ENCODE data around the gene TBC1D7. TPM values are rescaled to one million over a fixed set of nuclear protein-coding genes. Genes with fewer than 3 reads are reported as not detected.

Gene TBC1D7
- total RNA-seq, 1 experiment from 2014 or later = 29.2 TPM

DNA sequence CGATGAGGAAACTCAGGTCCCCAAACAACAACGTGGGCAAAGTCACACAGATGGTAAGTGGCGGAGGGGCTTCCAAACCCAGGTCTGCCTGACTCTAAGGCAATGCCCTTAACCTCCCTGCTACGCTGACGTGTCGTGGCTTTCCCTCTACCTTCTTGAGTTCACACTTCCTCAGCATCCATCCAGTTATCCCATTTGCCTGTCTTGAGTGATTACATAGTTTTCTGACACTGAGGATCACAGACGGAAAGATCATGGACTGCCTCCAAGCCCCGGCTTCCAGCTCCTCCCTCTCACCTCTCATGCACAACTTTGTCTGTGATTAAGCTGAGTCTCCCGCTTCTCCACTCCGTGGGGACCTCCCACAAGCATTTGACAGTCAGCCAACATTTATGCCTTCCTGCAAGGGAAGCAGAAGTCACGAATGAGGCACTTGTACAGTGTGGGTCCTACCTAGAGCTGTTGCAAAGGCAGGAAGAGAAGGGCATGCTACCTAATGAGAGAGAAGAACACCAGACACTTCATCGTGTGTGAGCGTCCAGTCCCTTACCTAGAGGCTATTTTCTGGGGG is 33.8 kb downstream of the TBC1D7 start:
- no peaks in the 10 kb centered on the region for H3K27me3 ChIP-seq (ENCODE audit: insufficient read depth, low read depth)
- H3F3A ChIP-seq (ENCODE audit: insufficient read depth, low read depth) = no peaks in the 10 kb centered on the region
- no peaks in the 10 kb centered on the region for H3K9me2 ChIP-seq (ENCODE audit: insufficient read depth)
- POLR2A ChIA-PET (ENCODE audit: unreplicated experiment) = no interaction called here
- BruUV-seq (replicated peaks) = no TSS peak
- no peak for TF ChIP-seq EZH2 (IDR thresholded peaks at IDR 0.05; ENCODE audit: low read depth)
- TF ChIP-seq, protein P1, sequence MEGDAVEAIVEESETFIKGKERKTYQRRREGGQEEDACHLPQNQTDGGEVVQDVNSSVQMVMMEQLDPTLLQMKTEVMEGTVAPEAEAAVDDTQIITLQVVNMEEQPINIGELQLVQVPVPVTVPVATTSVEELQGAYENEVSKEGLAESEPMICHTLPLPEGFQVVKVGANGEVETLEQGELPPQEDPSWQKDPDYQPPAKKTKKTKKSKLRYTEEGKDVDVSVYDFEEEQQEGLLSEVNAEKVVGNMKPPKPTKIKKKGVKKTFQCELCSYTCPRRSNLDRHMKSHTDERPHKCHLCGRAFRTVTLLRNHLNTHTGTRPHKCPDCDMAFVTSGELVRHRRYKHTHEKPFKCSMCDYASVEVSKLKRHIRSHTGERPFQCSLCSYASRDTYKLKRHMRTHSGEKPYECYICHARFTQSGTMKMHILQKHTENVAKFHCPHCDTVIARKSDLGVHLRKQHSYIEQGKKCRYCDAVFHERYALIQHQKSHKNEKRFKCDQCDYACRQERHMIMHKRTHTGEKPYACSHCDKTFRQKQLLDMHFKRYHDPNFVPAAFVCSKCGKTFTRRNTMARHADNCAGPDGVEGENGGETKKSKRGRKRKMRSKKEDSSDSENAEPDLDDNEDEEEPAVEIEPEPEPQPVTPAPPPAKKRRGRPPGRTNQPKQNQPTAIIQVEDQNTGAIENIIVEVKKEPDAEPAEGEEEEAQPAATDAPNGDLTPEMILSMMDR (conservative IDR thresholded peaks at IDR 0.05) = no peak
- no peak overlapping the region for H2AFZ ChIP-seq
- no peak overlapping the region for H3K4me2 ChIP-seq
- H3K79me2 ChIP-seq (ENCODE audit: low read depth) = no peaks in the 10 kb centered on the region
- H3K36me3 ChIP-seq (ENCODE audit: low read depth) = no peaks in the 10 kb centered on the region
- no peaks in the 10 kb centered on the region for H4K20me1 ChIP-seq (ENCODE audit: insufficient read depth)
- H3K4me1 ChIP-seq (replicated peaks; ENCODE audit: insufficient read depth) = no peaks in the 10 kb centered on the region
- no peak overlapping the region for H3K27ac ChIP-seq
- no peak for DNase-seq
- no peak overlapping the region for H3K4me3 ChIP-seq
- CTCF ChIA-PET = no interaction called here
- intact Hi-C loops (cut with micrococcal nuclease; ENCODE audit: unreplicated experiment) = no loop called here
- H3K9me3 ChIP-seq (ENCODE audit: insufficient read depth, low read depth) = no peaks in the 10 kb centered on the region

- Histone ChIP-seq H3K9me2 (ENCODE audit: insufficient read depth) (no peaks in the 10 kb centered on the region), H3K4me1 (replicated peaks; ENCODE audit: insufficient read depth) (no peaks in the 10 kb centered on the region), H3K27me3 (ENCODE audit: insufficient read depth, low read depth) (no peaks in the 10 kb centered on the region), H3K79me2 (ENCODE audit: low read depth) (no peaks in the 10 kb centered on the region), H3K36me3 (ENCODE audit: low read depth) (no peaks in the 10 kb centered on the region), H4K20me1 (ENCODE audit: insufficient read depth) (no peaks in the 10 kb centered on the region), H3K9me3 (ENCODE audit: insufficient read depth, low read depth) (no peaks in the 10 kb centered on the region), H3K27ac (no peak overlapping the region), H3K4me3 (no peak overlapping the region), H3F3A (ENCODE audit: insufficient read depth, low read depth) (no peaks in the 10 kb centered on the region), H3K4me2 (no peak overlapping the region), H2AFZ (no peak overlapping the region)
- TF ChIP-seq, protein P1 (conservative IDR thresholded peaks at IDR 0.05) = no peak
- no peak for TF ChIP-seq EZH2 (IDR thresholded peaks at IDR 0.05; ENCODE audit: low read depth)
- no TSS peak for BruUV-seq (replicated peaks)
- POLR2A ChIA-PET (ENCODE audit: unreplicated experiment) = no interaction called here
- intact Hi-C loops (cut with micrococcal nuclease; ENCODE audit: unreplicated experiment) = no loop called here
- CTCF ChIA-PET = no interaction called here
- DNase-seq = no peak
Observed at GRCh38 chr6:13292774-13293173, 35.6 kb downstream of the TBC1D7 start.

DNA sequence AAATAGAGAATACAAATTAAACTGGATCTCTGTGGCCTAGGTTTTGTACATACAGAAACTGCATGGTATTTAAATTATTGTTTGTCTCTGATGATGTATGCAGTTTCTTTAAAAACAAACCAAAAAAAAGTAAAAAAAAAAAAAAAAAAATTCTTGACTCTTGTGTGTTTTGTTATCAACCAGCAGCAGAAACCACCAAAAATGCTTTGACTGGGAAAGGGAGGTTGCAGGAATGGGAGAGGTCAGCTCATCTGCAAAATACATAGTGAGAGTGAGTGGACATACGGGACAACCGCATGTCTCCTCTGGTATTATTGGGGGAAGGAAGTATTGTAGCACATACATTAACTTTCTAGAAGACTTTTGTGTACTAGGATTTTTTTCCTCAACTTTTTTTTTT is 38.0 kb downstream of the TBC1D7 start:
- POLR2A ChIA-PET (ENCODE audit: unreplicated experiment) = no interaction called here
- TF ChIP-seq, protein P1 (conservative IDR thresholded peaks at IDR 0.05) = no peak
- no peak for TF ChIP-seq EZH2 (IDR thresholded peaks at IDR 0.05; ENCODE audit: low read depth)
- H3K9me2 ChIP-seq (ENCODE audit: insufficient read depth) = no peaks in the 10 kb centered on the region
- no peak for DNase-seq
- H3K36me3 ChIP-seq (ENCODE audit: low read depth) = no peaks in the 10 kb centered on the region
- H3F3A ChIP-seq (ENCODE audit: insufficient read depth, low read depth) = no peaks in the 10 kb centered on the region
- H4K20me1 ChIP-seq (ENCODE audit: insufficient read depth) = no peaks in the 10 kb centered on the region
- H3K27me3 ChIP-seq (ENCODE audit: insufficient read depth, low read depth) = no peaks in the 10 kb centered on the region
- no peak overlapping the region for H3K27ac ChIP-seq
- H2AFZ ChIP-seq = no peak overlapping the region
- H3K4me1 ChIP-seq (replicated peaks; ENCODE audit: insufficient read depth) = no peaks in the 10 kb centered on the region
- no TSS peak for BruUV-seq (replicated peaks)
- H3K9me3 ChIP-seq (ENCODE audit: insufficient read depth, low read depth) = no peaks in the 10 kb centered on the region
- intact Hi-C loops (cut with micrococcal nuclease; ENCODE audit: unreplicated experiment) = no loop called here
- no peaks in the 10 kb centered on the region for H3K79me2 ChIP-seq (ENCODE audit: low read depth)
- no peak overlapping the region for H3K4me3 ChIP-seq
- CTCF ChIA-PET = no interaction called here
- H3K4me2 ChIP-seq = no peak overlapping the region

Measured in PC-9 (cell line).